Thoracic aorta (tissue), 2 donors: ENCODE results near the gene ADCK1. TPM values are rescaled to one million over a fixed set of nuclear protein-coding genes. Genes with fewer than 3 reads are reported as not detected.
"Not testable (repeated sequence)": the region's sequence is repeated elsewhere in the genome, so short reads cannot be mapped to it uniquely, and the experiment has no call there.

Source experiments
- ATAC-seq: fragments of 150-250 bp; one replicate; pipeline ENCODE4 v1.8.0; 2017; ENCODE audit warnings: low read depth; ENCODE audit not compliant: insufficient number of reproducible peaks, low FRiP score
- DNase-seq: peaks from one replicate; pipeline ENCODE4 v3.0.0-alpha.2; 2020; ENCODE audit warnings: low spot score
- H3K27ac ChIP-seq, 2 donors: fragments of 200-600 bp; sonication (generic); 1 replicate in 1 of 2; 2 replicates in 1 of 2; pipeline ENCODE4 v1.5.1; 2016; ENCODE audit warnings: mild to moderate bottlenecking in 2 of 2, moderate library complexity in 2 of 2
- H3K27me3 ChIP-seq: fragments of 200-600 bp; sonication (generic); replicated peaks from 2 replicates; pipeline ENCODE4 v1.6.0; 2016; ENCODE audit warnings: mild to moderate bottlenecking; ENCODE audit not compliant: insufficient read depth
- H3K36me3 ChIP-seq: fragments of 200-600 bp; sonication (generic); one replicate; pipeline ENCODE4 v1.5.1; 2016
- H3K4me1 ChIP-seq, 2 donors: fragments of 200-600 bp; sonication (generic); 1 replicate in 1 of 2; 2 replicates in 1 of 2; pipeline versions ENCODE4 v1.5.1 to v1.6.0; 2016; ENCODE audit warnings: low read depth in 2 of 2, mild to moderate bottlenecking in 1 of 2; ENCODE audit not compliant: control insufficient read depth in 1 of 2
- H3K4me3 ChIP-seq: fragments of 200-600 bp; sonication (generic); 2 replicates; pipeline ENCODE4 v1.5.1; 2016; ENCODE audit warnings: mild to moderate bottlenecking
- H3K9me3 ChIP-seq: fragments of 200-600 bp; sonication (generic); 2 replicates; pipeline ENCODE4 v1.5.1; 2016
- CTCF ChIP-seq: fragments of 200-600 bp; sonication (generic); IDR thresholded peaks from one replicate; pipeline ENCODE4 v1.5.1; 2019; ENCODE audit warnings: antibody characterized with exemption
- total RNA-seq, 2 donors: library from RNA; depleted of rRNA; stranded (reverse); fragments of >200 nt; gene quantifications; one replicate each; pipeline versions ENCODE4 v1.1.0 to v1.2.3, GENCODE V29; 2016

The ADCK1 gene
- total RNA-seq, 2 donors from 2014 or later = 2.2 to 11.2 TPM

- Histone ChIP-seq H3K4me1 (no peaks in the 10 kb centered on the region), H3K4me3 (no peak overlapping the region), H3K27ac (no peak overlapping the region), H3K9me3 (no peaks in the 10 kb centered on the region), H3K36me3 (no peaks in the 10 kb centered on the region), H3K27me3 (no peaks in the 10 kb centered on the region)
- no peak for TF ChIP-seq CTCF
- DNase-seq (no peak), ATAC-seq (no peak)
Observed at GRCh38 chr14:77912754-77913556, 113.0 kb downstream of the ADCK1 start.

GRCh38 chr14:77914073-77914721 lies 114.3 kb downstream of the ADCK1 start:
- Histone ChIP-seq H3K27me3 (no peaks in the 10 kb centered on the region), H3K4me3 (no peak overlapping the region), H3K9me3 (no peaks in the 10 kb centered on the region), H3K36me3 (no peaks in the 10 kb centered on the region), H3K27ac (no peak overlapping the region), H3K4me1 (no peaks in the 10 kb centered on the region)
- no peak for DNase-seq
- TF ChIP-seq CTCF = no peak
- ATAC-seq = no peak

GRCh38 chr14:77915390-77915789 lies 115.5 kb downstream of the ADCK1 start:
- not testable (repeated sequence) for H3K4me3 ChIP-seq, H3K9me3 ChIP-seq, ATAC-seq, H3K4me1 ChIP-seq, H3K27ac ChIP-seq, DNase-seq, H3K27me3 ChIP-seq, H3K36me3 ChIP-seq

- H3K27me3 ChIP-seq = no peaks in the 10 kb centered on the region
- H3K27ac ChIP-seq = no peak overlapping the region
- H3K4me3 ChIP-seq = no peak overlapping the region
- H3K9me3 ChIP-seq = no peaks in the 10 kb centered on the region
- H3K4me1 ChIP-seq = no peaks in the 10 kb centered on the region
- no peaks in the 10 kb centered on the region for H3K36me3 ChIP-seq
- no peak for DNase-seq
- no peak for ATAC-seq
- no peak for TF ChIP-seq CTCF
Observed at GRCh38 chr14:77917491-77918201, 117.7 kb downstream of the ADCK1 start.

- H3K4me1 ChIP-seq = no peaks in the 10 kb centered on the region
- no peaks in the 10 kb centered on the region for H3K9me3 ChIP-seq
- H3K27me3 ChIP-seq = no peaks in the 10 kb centered on the region
- ATAC-seq (no peak), DNase-seq (no peak)
- no peak overlapping the region for H3K4me3 ChIP-seq
- H3K36me3 ChIP-seq = no peaks in the 10 kb centered on the region
- H3K27ac ChIP-seq = no peak overlapping the region
- no peak for TF ChIP-seq CTCF
Observed at GRCh38 chr14:77918448-77918847, 118.5 kb downstream of the ADCK1 start.
